DND-41 (cell line): ENCODE results near the gene PDE4D.

Source experiments
- ATAC-seq: fragments of 200-7000 bp; cut with Tn5 transposase; 3 replicates; pipeline ENCODE4 v1.9.1; 2021; ENCODE audit warnings: low read depth; ENCODE audit not compliant: insufficient read depth
- DNase-seq: peaks from one replicate; pipeline ENCODE4 v3.0.0-alpha.2; 2020
- H2AFZ ChIP-seq: 2 replicates; pipeline ENCODE4 v1.6.0; 2012; ENCODE audit warnings: low read depth, low read length
- H3K27ac ChIP-seq: 2 replicates; pipeline ENCODE4 v1.5.1; 2012; ENCODE audit warnings: low read length, inconsistent platforms
- H3K27me3 ChIP-seq: fragments of 200-600 bp; sonication (generic); 2 replicates; pipeline ENCODE4 v1.6.0; 2012; ENCODE audit warnings: low read length, mild to moderate bottlenecking, inconsistent platforms; ENCODE audit not compliant: insufficient read depth, poor library complexity
- H3K36me3 ChIP-seq: 2 replicates; pipeline ENCODE4 v1.5.1; 2012; ENCODE audit warnings: low read length, inconsistent platforms; ENCODE audit not compliant: insufficient read depth
- H3K4me1 ChIP-seq: 2 replicates; pipeline ENCODE4 v1.5.1; 2012; ENCODE audit warnings: mild to moderate bottlenecking, low read length; ENCODE audit not compliant: insufficient read depth
- H3K4me2 ChIP-seq: 2 replicates; pipeline ENCODE4 v1.6.0; 2012; ENCODE audit warnings: mild to moderate bottlenecking, moderate library complexity, low read length, inconsistent platforms; ENCODE audit not compliant: insufficient read depth
- H3K4me3 ChIP-seq, 2 experiments: fragments of 200-600 bp in 1 of 2; shearing (Covaris generic) in 1 of 2; 2 replicates each; pipeline ENCODE4 v1.5.1; 2012 to 2016; ENCODE audit warnings: inconsistent platforms in 2 of 2, low read length in 2 of 2, mild to moderate bottlenecking in 2 of 2, low read depth in 1 of 2, moderate library complexity in 1 of 2
- H3K79me2 ChIP-seq: 2 replicates; pipeline ENCODE4 v1.6.0; 2012; ENCODE audit warnings: low read length, inconsistent platforms; ENCODE audit not compliant: insufficient read depth
- H3K9ac ChIP-seq: 2 replicates; pipeline ENCODE4 v1.6.0; 2012; ENCODE audit warnings: low read depth, mild to moderate bottlenecking, inconsistent platforms, low read length, moderate library complexity
- H3K9me3 ChIP-seq: 2 replicates; pipeline ENCODE4 v1.5.1; 2012; ENCODE audit warnings: low read length, moderate library complexity, mild to moderate bottlenecking, inconsistent platforms; ENCODE audit not compliant: insufficient read depth, severe bottlenecking
- H4K20me1 ChIP-seq: 2 replicates; pipeline ENCODE4 v1.6.0; 2012; ENCODE audit warnings: low read length; ENCODE audit not compliant: insufficient read depth
- EZH2 ChIP-seq: IDR thresholded peaks from 3 replicates; pipeline ENCODE4 v1.6.1; 2012; ENCODE audit warnings: borderline replicate concordance, low read depth, mild to moderate bottlenecking, moderate library complexity, low read length, inconsistent platforms; ENCODE audit not compliant: severe bottlenecking
- TF ChIP-seq, protein P1 (sequence below): IDR thresholded peaks from 2 replicates; pipeline ENCODE4 v1.5.1; 2012; ENCODE audit warnings: borderline replicate concordance, low read length, moderate library complexity, mild to moderate bottlenecking; ENCODE audit not compliant: poor library complexity, severe bottlenecking; ENCODE audit errors: extremely low read depth

Gene PDE4D

DNA sequence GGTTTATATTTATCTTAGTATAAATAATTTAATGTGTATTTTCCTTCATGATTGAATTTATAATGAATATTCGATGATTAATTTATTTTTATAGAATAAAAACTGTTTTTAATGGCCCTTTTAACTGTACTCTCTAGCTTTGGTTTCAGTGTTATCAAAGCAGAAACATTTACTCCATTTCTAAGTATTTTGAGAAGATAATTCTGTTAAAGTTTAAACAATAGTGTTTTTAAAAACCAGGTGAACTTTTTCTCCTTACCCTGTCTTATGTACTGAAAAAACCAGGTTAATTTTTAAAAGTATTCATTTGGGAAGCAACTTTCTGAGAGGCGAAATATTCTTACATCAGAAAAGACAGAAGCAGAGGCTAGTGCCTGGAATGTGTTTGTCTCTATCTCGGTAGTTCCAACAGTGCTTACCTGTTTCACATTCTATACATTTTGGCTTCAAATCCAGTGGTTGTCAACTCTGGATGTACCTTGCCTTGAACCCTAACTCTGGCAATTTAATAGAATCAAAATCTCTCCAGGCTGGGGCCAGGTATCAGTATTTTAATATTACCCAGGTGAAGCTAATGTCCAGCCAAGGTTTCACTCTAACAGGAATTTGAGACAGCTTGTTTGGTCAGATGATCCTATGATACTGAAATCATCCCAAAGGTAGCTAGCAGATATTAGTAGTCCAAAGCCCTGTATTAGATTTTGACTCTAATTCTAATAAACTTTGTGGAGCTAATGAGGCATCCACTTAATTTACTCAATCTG, 434.4 kb downstream of the PDE4D start:
- H4K20me1 ChIP-seq, result no peaks in the 10 kb centered on the region
- H3K79me2 ChIP-seq, result no peaks in the 10 kb centered on the region
- H3K4me2 ChIP-seq, result no peak overlapping the region
- no peak overlapping the region for H3K9ac ChIP-seq
- H3K4me1 ChIP-seq, result no peaks in the 10 kb centered on the region
- TF ChIP-seq EZH2, result no peak
- TF ChIP-seq, protein P1, sequence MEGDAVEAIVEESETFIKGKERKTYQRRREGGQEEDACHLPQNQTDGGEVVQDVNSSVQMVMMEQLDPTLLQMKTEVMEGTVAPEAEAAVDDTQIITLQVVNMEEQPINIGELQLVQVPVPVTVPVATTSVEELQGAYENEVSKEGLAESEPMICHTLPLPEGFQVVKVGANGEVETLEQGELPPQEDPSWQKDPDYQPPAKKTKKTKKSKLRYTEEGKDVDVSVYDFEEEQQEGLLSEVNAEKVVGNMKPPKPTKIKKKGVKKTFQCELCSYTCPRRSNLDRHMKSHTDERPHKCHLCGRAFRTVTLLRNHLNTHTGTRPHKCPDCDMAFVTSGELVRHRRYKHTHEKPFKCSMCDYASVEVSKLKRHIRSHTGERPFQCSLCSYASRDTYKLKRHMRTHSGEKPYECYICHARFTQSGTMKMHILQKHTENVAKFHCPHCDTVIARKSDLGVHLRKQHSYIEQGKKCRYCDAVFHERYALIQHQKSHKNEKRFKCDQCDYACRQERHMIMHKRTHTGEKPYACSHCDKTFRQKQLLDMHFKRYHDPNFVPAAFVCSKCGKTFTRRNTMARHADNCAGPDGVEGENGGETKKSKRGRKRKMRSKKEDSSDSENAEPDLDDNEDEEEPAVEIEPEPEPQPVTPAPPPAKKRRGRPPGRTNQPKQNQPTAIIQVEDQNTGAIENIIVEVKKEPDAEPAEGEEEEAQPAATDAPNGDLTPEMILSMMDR, result no peak
- H3K36me3 ChIP-seq, result no peaks in the 10 kb centered on the region
- DNase-seq (no peak), ATAC-seq (no peak)
- no peak overlapping the region for H3K27ac ChIP-seq
- H3K27me3 ChIP-seq, result no peaks in the 10 kb centered on the region
- H2AFZ ChIP-seq, result no peak overlapping the region
- H3K9me3 ChIP-seq, result no peaks in the 10 kb centered on the region
- no peak overlapping the region for H3K4me3 ChIP-seq

DNA sequence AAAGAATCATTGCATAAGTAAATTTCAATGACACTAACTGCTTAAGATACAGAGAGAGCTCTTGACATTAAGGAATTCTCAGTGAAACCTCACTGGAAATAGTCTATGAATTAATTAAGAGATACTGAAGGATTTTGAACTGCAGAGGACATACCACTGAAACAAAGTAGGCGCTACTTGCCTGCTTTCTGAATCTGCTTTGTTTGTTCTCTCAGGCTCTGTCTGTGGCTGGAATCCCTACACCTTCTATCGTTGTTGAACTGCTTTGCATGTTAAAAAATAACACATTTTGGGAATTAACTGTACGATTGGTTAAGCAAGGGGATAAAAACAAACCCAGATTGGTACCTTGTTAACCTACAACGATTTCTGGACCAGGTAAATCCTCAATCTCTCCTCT, 435.2 kb downstream of the PDE4D start:
- Histone ChIP-seq H3K27ac (no peak overlapping the region), H3K4me1 (no peaks in the 10 kb centered on the region), H3K4me2 (no peak overlapping the region), H3K4me3 (no peak overlapping the region), H3K9me3 (no peaks in the 10 kb centered on the region), H2AFZ (no peak overlapping the region), H3K9ac (no peak overlapping the region), H3K79me2 (no peaks in the 10 kb centered on the region), H3K36me3 (no peaks in the 10 kb centered on the region), H3K27me3 (no peaks in the 10 kb centered on the region), H4K20me1 (no peaks in the 10 kb centered on the region)
- ATAC-seq (no peak), DNase-seq (no peak)
- no peak for TF ChIP-seq EZH2
- TF ChIP-seq, protein P1, result no peak

DNA sequence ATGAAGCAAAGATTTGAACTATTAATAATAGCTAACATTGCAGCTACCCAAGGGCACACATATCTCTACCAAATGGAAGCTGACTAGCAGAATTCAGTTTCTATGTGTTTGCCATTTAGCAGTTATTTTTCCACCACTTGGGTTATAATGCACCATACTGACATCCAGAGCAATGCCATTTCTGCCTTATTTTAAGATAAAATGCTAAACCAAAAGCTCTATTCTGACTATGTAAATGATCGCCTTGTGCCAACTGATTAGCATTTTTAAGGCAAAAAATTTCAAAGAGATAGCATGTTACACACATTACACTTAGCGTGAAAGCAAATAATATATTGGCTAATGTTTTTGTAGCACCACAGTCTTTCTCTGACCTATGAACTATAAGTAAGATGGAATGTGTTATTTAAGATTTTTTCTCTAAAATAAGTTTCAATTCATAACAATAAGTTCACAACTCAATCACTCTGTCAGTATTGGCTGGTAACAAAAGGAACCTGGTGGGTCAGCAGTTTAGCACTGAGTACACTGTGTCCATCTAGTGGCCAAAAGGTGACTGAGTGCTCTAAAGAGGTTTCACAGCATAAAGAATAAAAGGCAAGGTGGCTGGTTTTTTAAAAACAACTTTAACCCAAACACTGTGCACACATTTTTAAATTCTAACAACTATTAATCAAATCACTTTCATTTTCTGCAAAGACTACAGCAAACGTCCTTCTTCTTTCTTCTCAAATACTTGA, 443.5 kb downstream of the PDE4D start:
- H3K4me1 ChIP-seq, result no peaks in the 10 kb centered on the region
- ATAC-seq, result no peak
- H3K79me2 ChIP-seq, result no peaks in the 10 kb centered on the region
- TF ChIP-seq, protein P1, result peak; percentile 23
- no peak for TF ChIP-seq EZH2
- no peak for DNase-seq
- no peak overlapping the region for H3K4me3 ChIP-seq
- H3K9me3 ChIP-seq, result no peaks in the 10 kb centered on the region
- no peak overlapping the region for H2AFZ ChIP-seq
- H3K27me3 ChIP-seq, result no peaks in the 10 kb centered on the region
- H3K27ac ChIP-seq, result no peak overlapping the region
- no peak overlapping the region for H3K4me2 ChIP-seq
- no peaks in the 10 kb centered on the region for H3K36me3 ChIP-seq
- H3K9ac ChIP-seq, result no peak overlapping the region
- H4K20me1 ChIP-seq, result no peaks in the 10 kb centered on the region
